NOMO-1 (cell line): ENCODE measurements around the gene APOC3.

Experiments
- DNase-seq, 2 experiments: peaks; one replicate each; lab custom pipeline; 2025; ENCODE audit not compliant: unreplicated experiment in 2 of 2; lab: John Stamatoyannopoulos, UW

APOC3 gene

DNA sequence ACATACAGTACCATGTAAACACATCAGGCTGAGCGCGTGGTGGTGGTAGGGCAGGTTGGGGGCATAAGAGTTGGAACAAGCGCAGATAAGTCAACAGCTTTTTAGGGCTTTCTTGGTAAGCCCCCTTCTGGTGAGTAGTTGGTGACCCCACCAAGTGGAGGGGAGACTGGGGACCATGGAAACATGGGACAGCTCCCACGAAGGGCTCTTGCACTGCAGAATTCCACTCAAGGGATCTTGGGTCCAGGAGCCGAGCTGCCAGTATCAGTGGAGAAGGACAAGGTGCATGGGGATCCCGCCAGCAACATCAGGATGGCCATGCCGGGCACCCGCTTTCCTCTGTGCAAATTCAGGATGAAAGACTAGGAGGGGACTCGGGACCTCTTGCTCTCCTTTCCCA is 14.0 kb downstream of the APOC3 start:
- DNase-seq: no peak

DNA sequence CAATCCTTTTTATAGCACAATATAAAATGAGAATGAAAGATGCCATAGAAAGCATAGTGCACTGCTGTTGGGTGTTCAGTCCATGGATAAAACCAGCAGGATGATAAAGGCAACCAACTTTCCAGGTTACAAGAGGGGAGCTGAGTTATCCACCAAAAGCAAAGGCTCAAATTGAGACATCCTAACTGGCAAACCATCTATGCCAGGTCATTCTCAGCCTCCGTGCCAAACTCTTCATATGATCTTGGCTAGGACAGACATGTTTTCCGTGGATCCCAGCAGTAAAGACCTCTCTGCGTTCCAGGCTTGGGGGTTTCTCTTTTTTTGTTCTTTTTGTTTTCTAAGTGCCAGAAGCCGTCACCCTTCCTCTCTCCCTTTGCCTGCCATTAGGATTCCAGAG is 15.0 kb downstream of the APOC3 start:
- DNase-seq: no peak

DNA sequence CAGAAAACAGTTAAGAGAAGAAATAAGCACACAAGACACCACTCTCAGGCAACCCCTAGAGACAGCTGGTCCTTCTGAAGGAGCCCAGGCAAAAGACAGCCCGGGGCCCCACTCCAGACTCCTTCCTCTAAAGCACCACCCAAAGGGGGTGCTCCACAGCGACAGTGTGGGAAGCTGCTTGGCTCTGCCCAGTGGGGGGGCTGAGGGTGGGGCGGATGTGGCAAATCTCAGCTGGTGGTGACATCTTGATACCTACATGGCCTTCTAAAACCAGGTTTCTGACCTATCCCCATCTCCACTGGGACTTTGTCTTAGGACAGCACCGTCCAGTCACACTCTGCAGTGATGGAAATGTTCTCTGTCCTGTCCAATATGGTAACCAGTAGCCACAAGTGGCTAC is 17.9 kb downstream of the APOC3 start:
- no peak for DNase-seq

DNA sequence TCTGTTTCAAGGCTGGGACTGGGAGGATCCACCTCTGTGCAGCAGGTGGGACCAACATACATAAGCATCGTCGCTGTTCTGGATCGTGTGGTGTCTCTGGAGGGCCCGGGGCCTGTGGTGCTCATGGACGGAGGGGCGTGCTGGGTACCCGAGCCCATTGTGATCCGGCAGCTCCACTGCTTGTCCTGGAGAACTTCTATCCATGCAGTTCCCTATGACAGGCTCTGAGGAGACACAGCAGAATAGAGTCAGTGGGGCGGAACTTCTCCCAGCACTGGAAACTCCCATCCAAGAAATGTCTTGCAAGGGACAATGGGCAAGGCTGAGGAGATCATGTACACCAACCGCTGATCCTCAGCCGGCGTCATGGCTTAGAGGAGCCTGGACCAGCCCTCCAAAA is 19.4 kb downstream of the APOC3 start:
- no peak for DNase-seq

DNA sequence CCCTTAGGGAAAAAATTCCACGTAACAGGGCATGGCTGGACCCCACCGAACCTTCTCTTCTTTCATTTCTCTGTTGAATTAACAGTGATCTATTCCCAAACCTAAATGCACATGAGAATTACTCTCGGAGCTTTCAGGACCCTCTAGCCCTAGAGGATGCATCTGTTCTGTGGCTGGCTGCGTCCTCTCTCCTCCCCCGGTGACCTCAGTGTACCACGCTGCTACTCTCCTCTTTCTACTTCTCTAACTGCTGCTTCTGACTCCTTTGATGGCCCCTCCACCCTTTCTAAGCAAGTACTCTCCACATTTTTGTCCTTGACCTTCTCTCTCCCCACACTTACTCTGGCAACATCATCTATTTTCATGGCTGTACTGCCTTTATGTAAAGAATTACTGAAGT is 19.8 kb downstream of the APOC3 start:
- no peak for DNase-seq

DNA sequence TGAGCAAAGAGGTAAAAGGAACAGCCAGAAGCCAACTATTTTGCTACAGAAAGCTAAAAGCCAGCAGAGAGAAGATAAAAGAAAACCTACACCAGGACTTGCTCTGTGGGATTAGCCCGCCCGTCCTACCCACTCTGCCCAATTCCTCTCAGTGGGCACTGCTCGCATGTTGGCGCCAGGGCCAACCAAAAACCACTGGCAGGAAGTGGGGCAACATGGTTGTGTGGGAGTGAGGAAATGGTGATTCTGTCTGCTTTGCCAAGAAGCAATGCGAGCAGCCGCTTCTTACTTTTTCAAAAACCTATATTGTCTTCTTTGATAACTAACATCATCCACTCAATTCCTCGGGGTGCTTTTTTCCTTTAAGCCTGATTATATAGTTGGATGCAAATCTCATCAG is 21.9 kb downstream of the APOC3 start:
- DNase-seq: peak; percentile 73 to 76

DNA sequence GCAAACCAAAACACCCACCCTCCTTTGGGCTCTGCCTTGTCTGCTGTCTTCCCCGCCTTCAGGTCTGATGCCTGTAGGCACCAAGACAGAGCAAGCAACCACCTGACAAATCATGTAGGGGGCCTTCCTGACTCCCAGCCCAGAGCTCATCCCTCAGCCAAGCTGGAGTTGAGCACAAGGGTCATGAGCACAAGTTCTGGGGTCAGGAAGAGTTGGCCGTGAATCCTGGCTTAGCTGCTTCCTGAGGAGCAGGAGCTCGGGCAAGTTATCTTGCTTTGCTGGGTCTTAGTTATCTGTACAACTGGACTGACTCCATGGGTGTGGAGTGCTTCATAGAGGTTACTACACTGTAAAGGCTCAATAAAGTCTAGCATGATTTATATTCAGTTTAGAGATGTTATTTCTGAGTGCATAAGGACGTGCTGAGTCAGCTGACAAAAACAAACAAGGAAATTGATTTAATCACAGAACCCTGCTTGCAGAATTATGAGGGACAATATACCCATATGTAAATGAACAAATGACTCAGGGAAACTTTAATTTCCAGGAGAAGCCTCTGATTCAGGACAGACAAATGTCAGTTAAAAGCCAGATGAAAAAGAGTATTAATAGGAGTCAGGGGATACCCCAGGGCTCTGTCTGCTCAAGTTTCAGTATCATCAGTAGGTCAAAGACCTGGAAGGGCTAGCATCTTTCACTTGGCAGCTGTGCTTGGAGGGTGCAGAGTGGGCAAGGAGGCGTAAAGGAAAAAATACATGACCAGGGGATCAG is 22.7 kb downstream of the APOC3 start:
- no peak for DNase-seq

DNA sequence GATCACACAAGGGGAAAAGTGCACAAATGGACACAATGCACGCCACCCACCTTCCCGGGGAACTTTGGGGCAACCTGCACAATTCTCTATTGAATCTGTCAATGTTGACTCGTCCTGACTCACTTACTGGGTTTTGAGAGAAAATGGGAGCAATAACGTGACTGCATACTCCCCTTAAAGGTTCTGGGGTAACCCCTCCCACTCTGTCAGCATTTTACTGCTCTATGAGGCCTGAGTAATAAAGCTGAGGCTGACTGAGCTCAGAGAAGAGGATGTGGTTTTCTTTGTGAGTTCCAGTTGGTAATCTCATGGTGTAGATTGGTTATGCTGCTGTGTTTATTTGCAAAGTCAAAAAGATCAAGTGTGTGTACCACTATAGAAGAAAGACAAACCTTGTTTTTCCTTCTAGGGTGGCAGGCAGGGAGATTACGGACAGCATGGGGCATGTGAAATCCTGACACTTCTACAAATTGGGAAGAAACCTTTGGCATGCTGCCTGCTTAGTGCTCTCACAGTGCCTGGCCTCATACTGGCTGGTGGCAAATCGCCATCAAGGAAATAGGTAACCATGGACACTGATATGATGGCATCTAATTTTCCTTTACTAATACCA is 23.9 kb downstream of the APOC3 start:
- peak; percentile 85 to 95 for DNase-seq

DNA sequence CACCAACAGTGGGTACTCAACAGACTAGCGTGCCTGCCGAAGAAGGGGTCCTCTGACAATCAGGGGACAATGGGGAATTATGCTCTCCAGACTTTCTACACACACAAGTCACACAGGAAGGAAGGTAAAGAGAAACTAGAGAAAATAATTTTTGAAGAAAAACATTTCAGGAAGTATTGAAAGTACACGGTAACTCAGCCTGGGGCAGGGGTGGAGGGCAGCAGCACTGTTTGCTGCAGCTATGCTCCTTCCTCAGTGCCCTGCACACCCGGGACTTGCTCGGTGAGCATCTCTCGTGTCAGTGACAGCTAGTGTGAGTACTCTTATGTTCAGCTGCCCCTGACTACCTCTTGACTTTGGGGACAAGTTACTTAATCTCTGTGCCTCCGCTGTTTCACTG is 25.7 kb downstream of the APOC3 start:
- no peak for DNase-seq

DNA sequence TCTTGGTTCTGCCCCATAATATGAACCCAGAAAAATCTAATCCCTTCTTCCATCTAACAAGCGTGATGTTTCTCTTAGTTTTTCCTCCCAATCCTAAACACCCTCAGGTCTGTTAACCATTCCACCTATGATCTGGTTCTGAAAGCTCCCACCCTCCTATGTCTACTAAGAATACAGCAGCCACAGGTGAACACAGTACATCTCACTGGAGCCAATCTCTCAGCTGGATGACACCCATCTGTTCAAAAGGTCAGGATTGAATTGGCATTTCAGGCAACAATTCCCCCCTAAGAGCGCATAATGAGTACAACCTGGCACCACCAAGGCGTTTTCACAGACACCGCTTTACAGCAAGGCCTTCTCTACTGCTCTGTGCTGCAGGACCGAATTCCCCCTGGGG is 26.7 kb downstream of the APOC3 start:
- no peak for DNase-seq

DNA sequence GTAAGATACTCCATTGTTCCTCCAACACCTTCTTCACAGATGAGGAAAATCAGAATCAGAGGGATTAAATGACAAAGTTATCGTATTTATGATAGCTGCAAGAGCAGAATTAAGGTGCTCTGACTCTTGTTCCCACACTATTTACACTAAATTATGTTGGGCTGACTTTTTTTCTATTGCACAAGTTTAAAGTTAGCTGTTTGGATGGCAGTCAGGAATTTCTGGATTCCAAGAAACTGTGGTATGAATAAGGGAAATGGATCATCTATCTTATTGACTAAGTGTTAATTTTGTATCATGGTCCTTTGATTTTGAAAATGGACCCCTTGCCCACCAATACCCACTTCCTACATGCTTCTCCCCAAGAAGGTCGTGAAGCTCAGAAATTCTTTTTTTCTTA is 27.6 kb downstream of the APOC3 start:
- no peak for DNase-seq

DNA sequence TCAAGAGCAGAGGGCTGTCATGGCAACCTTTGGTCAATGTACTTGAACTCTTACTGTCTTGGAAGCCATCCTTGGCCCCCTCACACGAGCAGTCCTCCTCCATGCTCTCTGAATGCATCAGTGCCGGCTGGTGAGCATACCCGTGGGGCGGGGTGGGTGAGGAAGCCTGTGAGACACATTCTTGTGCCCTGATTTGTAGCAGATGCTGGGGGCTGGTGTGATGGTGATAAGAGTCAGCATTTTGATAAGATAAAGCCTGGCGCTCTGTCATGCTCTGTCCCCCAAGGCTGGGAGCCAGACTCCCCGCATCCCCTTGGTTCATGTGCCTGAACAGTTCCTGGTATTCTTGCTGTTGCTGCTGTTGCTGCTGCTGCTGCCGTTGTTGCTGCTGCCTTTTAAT is 28.2 kb downstream of the APOC3 start:
- no peak for DNase-seq

DNA sequence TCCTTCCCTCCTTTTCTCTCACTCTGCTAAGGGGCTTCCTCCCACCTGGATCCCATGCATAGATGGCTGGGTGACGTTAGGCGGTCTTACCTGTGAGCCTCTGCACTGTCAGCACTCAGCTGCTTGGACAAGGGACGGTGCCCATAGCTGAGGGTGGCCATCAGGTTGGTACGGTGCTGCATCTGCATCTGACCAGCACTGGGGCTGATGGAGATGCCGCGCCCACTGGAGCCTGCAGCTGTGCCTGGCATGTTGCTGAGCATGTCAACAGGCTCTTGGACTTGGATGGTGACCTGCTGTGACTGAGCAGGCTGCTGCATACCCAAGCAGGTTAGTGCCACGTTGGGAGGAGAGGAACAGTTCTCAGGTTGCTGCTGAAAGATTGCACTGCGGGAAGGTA is 29.5 kb downstream of the APOC3 start:
- DNase-seq: no peak

DNA sequence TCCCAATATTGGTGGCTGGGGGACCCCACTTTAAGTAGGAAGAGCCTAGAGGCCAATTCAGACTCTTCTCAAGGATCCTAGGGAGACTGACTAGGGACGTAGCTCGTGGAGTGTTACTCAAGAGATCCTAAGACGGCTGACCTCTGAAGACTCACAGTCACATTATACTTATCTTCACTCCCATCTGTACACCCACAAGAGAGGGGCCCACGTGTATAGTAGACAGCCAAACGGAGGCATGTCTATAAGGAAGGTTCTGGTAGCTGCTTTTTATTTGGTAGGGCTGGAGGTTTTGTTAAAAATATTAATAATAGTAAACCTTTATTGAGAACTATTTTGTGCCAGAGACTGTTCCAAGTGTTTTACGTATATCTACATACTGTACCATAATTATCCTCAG is 30.6 kb downstream of the APOC3 start:
- DNase-seq: no peak

DNA sequence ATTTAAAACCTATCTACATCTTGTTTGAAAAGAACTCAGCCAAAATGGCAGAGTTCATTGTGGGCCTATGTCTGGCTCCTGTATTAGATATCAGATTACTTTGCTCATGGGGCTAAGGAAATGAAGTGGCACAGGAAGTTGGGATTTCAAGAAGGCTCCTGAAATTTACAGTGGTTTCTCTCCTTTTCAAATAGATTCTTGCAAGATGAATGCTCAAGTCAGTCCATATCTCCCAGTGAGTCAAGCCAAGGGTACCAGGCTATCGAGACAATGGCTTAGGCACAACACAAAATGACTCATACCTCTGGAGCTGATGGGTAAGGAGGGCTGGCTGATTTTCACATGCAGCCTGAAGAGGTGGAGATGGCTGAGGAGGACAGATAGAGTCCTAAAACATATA is 31.8 kb downstream of the APOC3 start:
- DNase-seq: no peak

DNA sequence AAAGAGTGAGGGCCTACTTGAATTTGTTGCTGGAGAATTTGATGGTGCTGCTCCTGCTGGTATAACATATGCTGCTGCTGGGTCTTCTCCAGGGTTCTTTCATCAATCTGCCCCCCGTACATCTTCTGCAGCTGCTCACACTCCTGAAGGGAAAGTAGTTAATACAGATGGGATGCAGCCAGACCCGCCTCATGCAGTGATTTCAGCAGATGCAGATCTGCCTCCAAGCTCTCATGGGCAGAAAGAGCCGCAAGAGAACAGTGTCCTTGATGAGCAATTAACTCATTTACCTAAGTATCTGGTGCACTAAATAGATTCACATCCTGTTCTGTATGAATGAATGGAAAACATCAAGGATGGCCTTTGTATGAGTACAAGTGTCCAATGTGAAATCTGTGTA is 32.5 kb downstream of the APOC3 start:
- no peak for DNase-seq

DNA sequence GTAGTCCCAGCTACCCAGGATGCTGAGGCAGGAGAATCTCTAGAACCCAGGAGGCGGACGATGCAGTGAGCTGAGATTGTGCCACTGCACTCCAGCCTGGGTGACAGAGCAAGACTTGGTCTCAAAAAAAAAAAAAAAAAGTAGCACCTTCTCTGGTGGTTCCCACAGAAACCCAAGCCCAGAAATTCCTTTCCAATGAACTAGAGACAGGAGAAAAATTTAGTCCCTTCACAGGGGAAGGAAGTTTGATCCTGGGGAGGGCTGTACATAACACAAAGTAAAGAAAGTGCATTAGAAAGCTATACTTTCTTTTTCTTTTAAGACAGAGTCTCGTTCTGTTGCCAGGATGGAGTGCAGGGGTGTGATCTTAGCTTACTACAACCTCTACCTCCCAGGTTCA is 33.2 kb downstream of the APOC3 start:
- no peak for DNase-seq

DNA sequence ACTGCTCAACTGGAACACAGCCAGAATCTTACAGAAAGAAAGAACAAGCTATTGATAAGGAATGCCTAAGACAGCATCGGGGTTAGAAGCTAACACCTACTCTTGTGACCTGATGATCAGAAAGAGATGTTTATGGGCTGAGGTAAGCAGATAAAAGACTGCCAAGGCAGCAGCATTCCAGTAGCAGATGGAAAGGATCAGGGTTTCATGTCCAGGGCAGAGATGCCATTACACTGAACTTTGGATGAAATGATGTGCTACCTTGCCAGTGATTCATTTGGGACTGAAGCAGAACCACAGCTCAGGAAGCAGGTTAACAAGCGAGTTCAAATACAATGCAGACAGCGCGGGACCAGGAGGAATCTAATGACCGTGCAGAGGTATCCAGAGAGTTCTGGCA is 34.8 kb downstream of the APOC3 start:
- no peak for DNase-seq

DNA sequence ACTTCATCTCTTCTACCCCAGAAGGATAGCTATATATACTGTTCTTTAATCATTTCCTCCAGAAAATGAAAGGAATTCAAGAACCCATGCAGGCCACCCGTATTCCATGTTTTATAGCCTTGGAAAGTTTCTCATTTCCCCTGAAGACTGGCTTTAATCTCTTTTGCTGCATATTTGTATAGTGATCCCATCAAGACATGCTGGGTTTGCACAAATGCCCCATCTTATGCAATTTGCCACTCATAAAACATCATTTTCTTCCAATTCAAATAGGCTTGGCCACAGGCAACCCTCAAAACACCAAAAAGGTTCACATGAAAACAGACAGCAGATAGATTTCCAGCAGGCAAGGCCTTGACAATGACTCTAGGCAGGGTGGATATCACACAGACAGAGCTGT is 36.0 kb downstream of the APOC3 start:
- no peak for DNase-seq

DNA sequence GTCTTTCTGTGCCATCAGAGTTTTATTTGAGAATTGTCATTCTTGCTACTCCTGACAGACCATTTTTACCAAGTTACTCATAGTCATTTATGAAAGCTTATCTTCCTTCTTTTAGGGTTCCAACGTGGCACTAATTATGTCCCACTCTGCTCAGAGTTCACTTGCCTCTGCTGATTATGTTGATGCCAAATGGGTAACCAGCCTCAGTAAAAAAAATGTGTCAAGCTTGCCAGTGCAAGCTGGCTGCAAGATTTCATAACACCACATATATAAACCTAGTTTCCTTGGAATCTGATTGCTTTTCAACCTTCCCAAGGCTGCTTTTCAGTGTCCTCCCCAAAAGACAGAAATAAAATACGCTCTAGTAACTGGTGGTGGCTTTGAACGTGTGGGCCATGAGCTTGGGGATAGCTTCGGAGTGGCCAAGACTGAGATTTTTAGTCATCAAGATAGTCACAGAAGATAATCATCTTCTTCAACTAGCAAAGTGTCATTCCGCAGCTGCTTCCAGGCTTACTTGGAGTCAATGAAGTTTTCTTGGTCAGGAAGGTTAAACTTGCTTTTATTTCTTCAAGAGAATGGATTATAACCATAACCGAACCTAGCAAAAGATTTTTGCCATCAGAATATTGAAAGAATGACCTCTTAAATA is 37.2 kb downstream of the APOC3 start:
- DNase-seq: no peak

DNA sequence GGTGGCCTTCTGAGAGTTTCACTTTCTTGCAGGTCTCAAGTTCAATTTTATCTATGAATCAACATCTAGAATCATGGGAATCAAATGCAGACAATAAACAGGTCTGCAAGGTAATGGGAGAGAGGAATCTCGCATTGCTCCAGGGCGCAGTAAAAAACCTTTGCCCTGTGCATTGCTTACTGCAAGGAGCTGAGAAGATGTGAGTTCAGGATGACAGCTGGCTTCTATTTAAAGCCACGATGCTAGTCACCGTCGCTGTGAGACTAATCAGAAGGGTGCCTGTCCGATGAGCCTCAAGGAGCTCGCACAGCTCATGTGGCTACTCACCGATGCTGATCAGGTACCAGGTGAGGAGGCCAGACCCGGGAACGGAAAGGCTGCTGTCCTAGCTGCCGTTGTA is 37.9 kb downstream of the APOC3 start:
- no peak for DNase-seq

DNA sequence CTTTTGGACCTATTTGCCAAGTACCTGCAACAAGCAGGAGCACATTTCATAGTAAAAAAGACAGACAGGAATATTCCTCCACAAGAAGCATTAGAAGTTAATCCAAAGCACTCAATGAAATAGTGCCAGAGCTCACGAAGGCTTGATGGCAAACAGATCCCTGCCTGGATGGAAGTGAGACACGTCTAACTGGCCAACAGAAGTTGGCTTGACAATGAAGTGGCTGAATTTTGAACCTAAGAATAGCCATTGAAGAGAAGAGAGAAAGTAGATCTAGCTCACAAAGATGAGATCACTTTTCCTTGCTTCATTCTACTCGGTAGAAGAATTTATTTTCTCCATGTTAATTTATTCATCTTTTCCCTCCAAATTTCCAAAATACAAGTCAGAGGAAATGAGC is 38.4 kb downstream of the APOC3 start:
- DNase-seq: no peak
